ENCODE data around the gene CYP4F22. TPM values are rescaled to one million over a fixed set of nuclear protein-coding genes. Genes with fewer than 3 reads are reported as not detected.

Gene CYP4F22
- total and polyA plus RNA-seq, 9 of the 15 experiments (the other 6 are each of a cell fraction or from before 2014, with no cell fraction given): not detected

DNA sequence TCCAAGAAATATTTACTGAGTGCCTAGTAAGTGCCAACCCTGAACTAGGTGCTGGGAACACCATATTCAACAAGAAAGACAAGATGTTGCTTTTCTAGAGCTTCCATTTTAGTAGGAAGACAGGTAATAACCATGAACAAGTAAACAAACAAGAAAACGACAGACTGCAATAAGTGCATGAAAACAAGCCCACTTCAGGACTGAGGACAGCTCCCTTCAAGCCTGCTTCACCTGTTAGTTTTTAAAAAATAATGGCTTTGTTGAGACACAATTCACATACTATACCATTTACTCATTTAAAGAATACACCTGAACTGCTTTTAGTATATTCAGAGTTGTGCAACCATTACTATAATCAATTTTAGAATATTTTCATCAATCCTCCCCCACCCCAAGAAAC lies 30.4 kb downstream of the CYP4F22 start (continued):
- no peak for TF ChIP-seq GABPA (tag; conservative IDR thresholded peaks at IDR 0.05; ENCODE audit: low read depth)
- no peak for TF ChIP-seq POLR2AphosphoS5 (IDR thresholded peaks at IDR 0.05; ENCODE audit: control insufficient read depth, insufficient read depth, low read depth, low read length)
- no peak for TF ChIP-seq RBBP5 (IDR thresholded peaks at IDR 0.05; ENCODE audit: borderline replicate concordance, insufficient read depth, low read length, poor library complexity, severe bottlenecking)
- no peak for TF ChIP-seq CREB3L1 (IDR thresholded peaks at IDR 0.05; ENCODE audit: borderline replicate concordance, low read depth)
- TF ChIP-seq, protein P1, sequence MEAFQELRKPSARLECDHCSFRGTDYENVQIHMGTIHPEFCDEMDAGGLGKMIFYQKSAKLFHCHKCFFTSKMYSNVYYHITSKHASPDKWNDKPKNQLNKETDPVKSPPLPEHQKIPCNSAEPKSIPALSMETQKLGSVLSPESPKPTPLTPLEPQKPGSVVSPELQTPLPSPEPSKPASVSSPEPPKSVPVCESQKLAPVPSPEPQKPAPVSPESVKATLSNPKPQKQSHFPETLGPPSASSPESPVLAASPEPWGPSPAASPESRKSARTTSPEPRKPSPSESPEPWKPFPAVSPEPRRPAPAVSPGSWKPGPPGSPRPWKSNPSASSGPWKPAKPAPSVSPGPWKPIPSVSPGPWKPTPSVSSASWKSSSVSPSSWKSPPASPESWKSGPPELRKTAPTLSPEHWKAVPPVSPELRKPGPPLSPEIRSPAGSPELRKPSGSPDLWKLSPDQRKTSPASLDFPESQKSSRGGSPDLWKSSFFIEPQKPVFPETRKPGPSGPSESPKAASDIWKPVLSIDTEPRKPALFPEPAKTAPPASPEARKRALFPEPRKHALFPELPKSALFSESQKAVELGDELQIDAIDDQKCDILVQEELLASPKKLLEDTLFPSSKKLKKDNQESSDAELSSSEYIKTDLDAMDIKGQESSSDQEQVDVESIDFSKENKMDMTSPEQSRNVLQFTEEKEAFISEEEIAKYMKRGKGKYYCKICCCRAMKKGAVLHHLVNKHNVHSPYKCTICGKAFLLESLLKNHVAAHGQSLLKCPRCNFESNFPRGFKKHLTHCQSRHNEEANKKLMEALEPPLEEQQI (IDR thresholded peaks at IDR 0.05): 0 out of 2 replicates have a peak, but pooled peaks have one; percentile 35
- no peak for TF ChIP-seq ZBTB49 (CRISPR knock-in tag; IDR thresholded peaks at IDR 0.05; ENCODE audit: borderline replicate concordance)
- TF ChIP-seq ZNF76 (CRISPR knock-in tag; IDR thresholded peaks at IDR 0.05; ENCODE audit: borderline replicate concordance): no peak
- TF ChIP-seq NFIC (IDR thresholded peaks at IDR 0.05): no peak
- no peak for TF ChIP-seq SIN3B (IDR thresholded peaks at IDR 0.05; ENCODE audit: low read depth)
- no peak for TF ChIP-seq SRSF3 (IDR thresholded peaks at IDR 0.05; ENCODE audit: insufficient read depth, low read length)
- TF ChIP-seq PBX2 (CRISPR knock-in tag; IDR thresholded peaks at IDR 0.05; ENCODE audit: low read depth): no peak
- TF ChIP-seq PBX2 (tag; conservative IDR thresholded peaks at IDR 0.05; ENCODE audit: low read depth): no peak
- no peak for TF ChIP-seq SMAD4 (CRISPR knock-in tag; conservative IDR thresholded peaks at IDR 0.05)
- no peak for TF ChIP-seq EP300 (IDR thresholded peaks at IDR 0.05; ENCODE audit: low read length)

All from K562 (cell line).